H1 (cell line): Measurements from ENCODE around the gene RPS6KA6. TPM values are rescaled to one million over a fixed set of nuclear protein-coding genes. Genes with fewer than 3 reads are reported as not detected.

Source experiments
- CHD7 ChIP-seq: fragments of 300-600 bp; sonication (generic); IDR thresholded peaks from 2 replicates; pipeline ENCODE4 v1.7.1; 2012; ENCODE audit warnings: low read length, moderate library complexity, mild to moderate bottlenecking, inconsistent platforms; ENCODE audit not compliant: insufficient replicate concordance
- CREB1 ChIP-seq: IDR thresholded peaks from 2 replicates; pipeline ENCODE4 v1.6.1; 2012; ENCODE audit warnings: inconsistent platforms
- FOSL1 ChIP-seq: IDR thresholded peaks from 2 replicates; pipeline ENCODE4 v1.6.1; 2011; ENCODE audit warnings: mild to moderate bottlenecking, low read depth, low read length, moderate library complexity; ENCODE audit not compliant: insufficient read depth
- GTF2F1 ChIP-seq: IDR thresholded peaks from 2 replicates; pipeline ENCODE4 v1.6.1; 2012; ENCODE audit warnings: low read depth, low read length, improper control_type of control experiment, borderline replicate concordance
- RFX5 ChIP-seq: IDR thresholded peaks from 2 replicates; pipeline ENCODE4 v1.6.1; 2011; ENCODE audit warnings: low read depth, low read length, improper control_type of control experiment, borderline replicate concordance
- SP1 ChIP-seq: IDR thresholded peaks from 2 replicates; pipeline ENCODE4 v1.6.1; 2011; ENCODE audit warnings: low read depth, low read length
- TAF1 ChIP-seq: IDR thresholded peaks from 2 replicates; pipeline ENCODE4 v1.6.1; 2011; ENCODE audit warnings: mild to moderate bottlenecking, low read depth, low read length
- polyA plus RNA-seq, 7 experiments: library from polyadenylated mRNA; depleted of rRNA in 3 of 7; stranded (reverse) in 5 of 7; unstranded in 2 of 7; fragments of >200 nt in 5 of 7; fragments of 200-250 nt in 2 of 7; gene quantifications; 1 replicate in 5 of 7; 2 replicates in 1 of 7; 4 replicates in 1 of 7; pipeline versions ENCODE4 v1.2.1 to v1.2.3, GENCODE V29; 2011 to 2013; ENCODE audit warnings: missing spikeins in 2 of 7, mixed read lengths in 2 of 7
- total RNA-seq: library from RNA; stranded (reverse); fragmentation: NEBNext Ultra II Directional; extraction: Animal tissue kit (Norgen Biotek cat#: 25700); gene quantifications from 2 replicates; pipeline ENCODE4 v1.2.1, GENCODE V29; 2021

The RPS6KA6 gene
- total and polyA plus RNA-seq, 2 of the 8 experiments (the other 6 are each of a cell fraction or from before 2014, with no cell fraction given) = 3.5 to 14.6 TPM

DNA sequence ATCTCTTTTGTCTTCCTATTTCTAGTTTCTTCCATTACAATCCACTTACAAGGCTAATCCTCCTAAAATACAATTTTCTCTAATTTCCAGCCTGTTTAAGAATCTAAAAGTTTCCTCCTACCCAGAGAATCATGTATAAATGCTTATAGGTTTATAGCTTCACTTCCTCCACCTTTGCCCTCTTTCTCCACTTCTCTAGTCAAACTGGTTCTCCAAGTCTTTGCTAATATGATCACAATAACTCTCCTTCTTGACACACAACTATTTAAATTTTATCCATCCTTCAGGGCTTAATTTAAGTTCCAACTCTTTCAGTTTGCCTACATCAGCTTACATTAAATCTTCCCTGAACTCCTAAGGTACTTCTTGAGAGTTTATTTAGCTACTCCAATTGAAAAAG, 69.2 kb downstream of the RPS6KA6 start (continued):
- TF ChIP-seq CHD7 (no peak), CREB1 (no peak), RFX5 (no peak), GTF2F1 (no peak), FOSL1 (no peak), SP1 (no peak), TAF1 (no peak)
- TF ChIP-seq, all 59 proteins: peak for 0
